A549 treated with Mapracorat at 1 μM for 4 hours (cell line): ENCODE measurements around the gene NDUFA3. TPM values are rescaled to one million over a fixed set of nuclear protein-coding genes. Genes with fewer than 3 reads are reported as not detected.

ENCODE experiments used
- total RNA-seq: library from RNA; stranded (reverse); fragments of 200-300 nt; extraction: Qiagen RNA extraction; gene quantifications from 5 replicates; pipeline ENCODE4 v1.2.3, GENCODE V29; 2022

The NDUFA3 gene
- total RNA-seq: 208 to 255 TPM (median 222 TPM) in 5 replicates

DNA sequence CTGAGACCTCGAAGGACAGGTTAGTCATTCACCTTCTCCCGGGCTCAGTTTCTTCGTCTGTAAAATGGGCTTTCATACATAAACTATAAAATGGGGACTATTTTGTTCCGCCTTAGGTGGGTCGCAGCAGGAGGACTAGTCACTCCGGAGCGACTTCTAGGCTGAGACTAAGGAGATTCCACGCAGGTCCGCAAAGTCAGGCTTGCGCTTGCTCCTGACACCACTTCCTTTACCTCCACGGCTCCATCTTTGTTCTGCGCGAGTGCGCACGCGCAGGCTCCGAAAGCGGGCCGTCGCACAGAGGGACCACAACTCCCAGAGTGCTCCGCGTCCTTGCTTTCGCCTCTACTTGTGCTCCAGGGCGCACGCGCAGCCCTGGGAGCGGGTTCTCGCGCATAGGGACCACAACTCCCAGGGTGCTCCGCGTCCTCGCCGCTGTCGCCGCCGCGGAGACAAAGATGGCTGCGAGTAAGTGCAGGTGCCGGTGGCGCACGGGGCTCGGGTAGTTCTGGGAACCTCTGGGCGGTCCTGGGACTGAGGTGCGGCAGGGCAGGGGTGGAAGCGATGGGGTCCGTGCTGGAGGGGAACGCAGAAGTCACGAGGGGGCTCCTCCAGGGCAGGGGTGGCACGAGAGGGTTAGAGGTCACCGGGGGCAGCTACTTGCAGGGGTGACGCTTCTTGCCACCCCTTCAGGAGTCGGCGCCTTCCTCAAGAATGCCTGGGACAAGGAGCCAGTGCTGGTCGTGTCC is at the start of gene NDUFA3:
NDUFA3 (plus strand) TSS at position 435 of the 749 bp plus-strand sequence; CDS start at position 459, 24 bp downstream.

DNA sequence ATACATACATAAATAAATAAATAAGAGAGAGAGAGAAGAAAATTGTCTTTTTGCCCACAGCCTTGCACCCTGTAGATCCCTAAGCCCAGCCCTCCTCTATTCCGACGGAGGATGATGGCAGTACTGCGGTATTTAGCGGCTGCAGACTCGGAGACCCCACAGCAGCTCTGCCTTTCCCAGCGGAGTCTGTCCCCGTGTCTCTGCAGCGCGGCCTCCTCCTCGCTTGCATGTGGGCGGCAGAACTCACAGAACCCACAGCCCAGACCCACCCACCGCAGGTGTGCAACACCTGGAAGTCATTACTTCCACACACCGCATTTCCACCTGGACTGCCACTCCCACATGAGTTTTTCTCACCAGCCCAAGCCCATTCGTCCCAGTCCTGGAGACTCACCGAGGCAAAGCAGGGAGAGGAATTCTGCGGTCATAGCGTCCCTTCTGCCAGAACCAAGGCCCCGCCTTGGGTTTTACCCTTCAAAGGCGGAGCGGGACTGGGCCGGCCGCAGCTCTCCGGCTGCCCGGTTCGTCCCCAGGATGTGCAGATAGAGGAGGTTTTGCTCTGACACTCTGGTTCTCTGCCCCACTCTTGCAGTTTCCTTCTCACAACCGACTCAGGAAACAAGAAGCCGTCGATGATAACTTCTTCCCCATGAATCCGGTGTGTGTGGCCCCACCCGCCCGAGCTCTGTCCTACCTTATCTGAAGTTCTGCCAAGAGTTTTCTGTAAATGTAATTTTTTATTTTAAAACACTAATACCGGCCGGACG is 39.1 kb upstream of the NDUFA3 start, which contains the start of gene VSTM1:
VSTM1 (minus strand) TSS at position 548 of the 767 bp plus-strand sequence; CDS start at position 428, 120 bp downstream.

DNA sequence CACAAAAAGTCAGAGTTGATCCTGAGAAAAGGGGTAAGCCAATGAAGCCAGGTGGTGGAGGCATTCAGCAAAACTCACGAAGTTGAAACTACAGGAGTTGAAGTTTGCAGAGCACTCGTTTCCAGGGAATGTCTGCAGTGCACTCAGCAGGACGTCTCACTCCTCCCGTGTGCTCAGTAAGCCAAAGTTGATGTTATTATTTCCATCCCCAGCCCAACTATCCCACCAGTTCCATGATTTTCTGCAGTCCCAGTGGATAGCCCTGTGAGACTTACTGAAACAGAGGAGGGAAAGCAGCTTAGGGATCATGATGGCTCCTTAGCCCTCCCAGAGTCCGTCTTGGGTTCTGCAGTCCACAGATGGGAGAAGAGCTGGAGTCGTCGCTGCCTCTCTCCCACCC is 21.6 kb upstream of the NDUFA3 start, which contains the start of gene TARM1:
TARM1 (minus strand) TSS at position 334 of the 400 bp plus-strand sequence; CDS start at position 309, 25 bp downstream.

DNA sequence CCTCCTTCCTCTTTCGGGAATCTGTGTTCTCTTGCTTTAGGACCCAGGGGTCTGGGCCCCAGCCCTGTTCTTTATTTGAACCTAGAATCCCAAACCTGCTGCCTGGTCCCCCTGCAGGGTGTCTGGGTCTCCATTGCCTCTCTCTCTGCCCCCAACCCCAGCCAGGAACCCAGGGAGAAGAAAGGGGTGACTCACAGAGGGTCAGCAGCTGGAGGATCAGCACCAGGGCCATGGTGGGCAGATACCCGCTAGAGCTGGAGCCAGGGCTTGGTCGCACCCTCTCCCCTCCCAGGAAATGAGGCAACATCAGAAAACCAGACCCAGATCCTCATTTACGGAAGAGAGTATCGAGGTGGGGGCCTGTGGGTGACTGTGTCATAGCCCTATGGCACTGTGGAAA is 2.1 kb upstream of the NDUFA3 start, which contains the start of gene OSCAR:
OSCAR (minus strand) TSS at position 243 of the 400 bp plus-strand sequence; CDS start at position 232, 11 bp downstream.

DNA sequence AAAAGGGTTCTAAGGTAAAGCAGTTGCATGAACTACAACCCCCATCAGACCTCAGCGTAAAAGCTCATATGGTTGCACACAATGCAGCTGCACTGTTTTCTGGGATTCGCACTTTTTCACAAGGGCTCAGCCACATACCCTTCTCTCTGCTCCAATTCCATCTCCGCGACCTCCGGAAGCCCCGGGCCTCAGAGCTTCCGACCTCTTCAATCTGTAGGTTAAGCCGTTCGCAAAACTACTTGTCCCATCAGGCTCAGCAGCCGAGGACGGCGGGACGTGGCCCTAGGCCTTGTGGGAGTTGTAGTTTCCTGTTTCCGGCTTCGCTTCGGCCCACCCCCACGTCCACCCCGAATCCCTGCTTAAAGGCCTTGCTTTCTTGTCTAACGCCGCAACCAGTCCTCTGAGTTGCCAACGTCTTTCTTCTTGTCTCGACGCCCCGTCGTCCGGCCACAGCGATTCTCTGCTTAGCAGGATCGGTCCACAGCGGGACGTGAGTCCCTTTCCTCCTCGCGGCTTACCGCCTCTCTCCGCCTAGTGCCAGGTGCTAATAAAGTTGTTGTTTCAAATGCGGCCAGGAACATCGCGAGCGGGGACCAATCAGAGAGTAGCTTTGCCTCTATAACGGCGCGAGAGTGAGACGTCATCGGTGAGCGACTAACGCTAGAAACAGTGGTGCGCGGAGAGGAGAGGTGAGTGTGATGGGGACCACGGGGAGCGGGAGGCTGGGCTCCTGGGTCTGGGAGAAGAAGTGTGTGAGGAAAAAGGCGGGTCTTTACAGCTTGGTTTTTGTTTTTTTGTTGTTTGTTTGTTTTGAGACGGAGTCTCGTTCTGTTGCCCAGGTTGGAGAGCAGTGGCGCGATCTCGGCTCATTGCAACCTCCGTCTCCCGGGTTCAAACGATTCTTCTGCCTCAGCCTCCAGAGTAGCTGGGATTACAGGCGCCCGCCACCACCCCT is 12.7 kb downstream of the NDUFA3 start, which contains the start of the genes PRPF31 and TFPT:
PRPF31 (plus strand) TSS at position 646 of the 955 bp plus-strand sequence. CDS start 2,525 bp downstream, outside the sequence.
TFPT (minus strand) TSS at position 549 of the 955 bp plus-strand sequence; CDS start at position 161, 388 bp downstream.

DNA sequence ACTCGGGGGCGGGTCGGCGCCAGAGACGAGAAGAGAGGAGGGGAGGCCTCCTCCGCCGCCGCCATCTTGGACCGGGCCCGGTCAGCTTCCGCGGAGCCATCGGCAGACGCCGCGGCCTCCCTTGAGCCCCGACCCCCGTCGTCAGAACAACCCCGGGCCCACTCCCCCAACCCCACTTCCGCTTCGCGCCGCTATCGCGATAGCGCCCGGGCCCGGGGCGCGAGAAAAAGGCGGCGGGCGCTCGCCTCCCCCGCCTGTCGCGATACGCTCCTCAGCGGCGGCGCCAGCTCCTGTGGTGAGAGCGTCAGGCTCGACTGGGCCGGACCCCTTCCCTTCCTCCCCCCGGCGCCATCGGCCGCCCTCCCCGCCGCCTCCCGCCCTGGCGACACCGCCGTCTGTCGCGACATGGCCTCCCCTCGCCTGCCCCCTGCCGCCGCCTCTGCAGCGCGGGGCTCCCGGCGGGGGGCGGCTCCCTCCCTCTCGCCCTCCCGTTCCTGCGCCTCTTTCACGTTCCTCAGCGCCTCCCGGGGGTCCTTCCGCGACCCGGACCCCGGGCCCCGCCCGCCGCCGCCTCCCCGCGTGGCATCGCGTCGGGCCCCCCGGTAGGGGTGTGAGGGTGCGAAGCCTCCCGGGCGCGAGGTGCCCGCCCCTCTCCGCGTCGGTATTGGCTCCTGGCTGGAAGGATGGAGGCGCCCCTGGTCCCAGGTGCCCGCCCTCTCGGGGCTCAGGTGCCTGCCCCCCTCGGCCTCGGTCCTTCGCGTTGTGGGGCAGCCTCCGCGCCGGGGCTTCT is 35.2 kb downstream of the NDUFA3 start, which contains the start of gene CNOT3:
CNOT3 (plus strand) TSS at position 64 of the 790 bp plus-strand sequence. CDS start 5,217 bp downstream, outside the sequence.

Other genes starting within 250 kb of the NDUFA3 start
- gene MYADM, start 235.0 kb upstream of the NDUFA3 start, total RNA-seq: 219 to 339 TPM (median 280 TPM) in 5 replicates
- 3.8 to 7.2 TPM (median 6.5 TPM) in 5 replicates for gene PRKCG, start 220.7 kb upstream of the NDUFA3 start, total RNA-seq
- gene CACNG7, start 193.6 kb upstream of the NDUFA3 start, total RNA-seq: 5.5 to 9.3 TPM (median 8.6 TPM) in 5 replicates
- gene CACNG8, start 139.9 kb upstream of the NDUFA3 start, total RNA-seq: 0.73 to 1.2 TPM (median 0.93 TPM) in 5 replicates
- gene CACNG6, start 111.2 kb upstream of the NDUFA3 start, total RNA-seq: 9.3 to 13.4 TPM (median 12.4 TPM) in 5 replicates
- 0.52 to 0.83 TPM (median 0.57 TPM) in 4 of 5 replicates, not detected in the other for gene VSTM1, start 39.0 kb upstream of the NDUFA3 start, total RNA-seq
- not detected in 5 replicates for gene TARM1, start 21.5 kb upstream of the NDUFA3 start, total RNA-seq
- 0.22 to 0.33 TPM (median 0.30 TPM) in 5 replicates for gene OSCAR, start 2.1 kb upstream of the NDUFA3 start, total RNA-seq
- 19.7 to 25.6 TPM (median 21.8 TPM) in 5 replicates for gene TFPT, start 12.8 kb downstream of the NDUFA3 start, total RNA-seq
- gene PRPF31, start 12.9 kb downstream of the NDUFA3 start, total RNA-seq: 107 to 118 TPM (median 115 TPM) in 5 replicates
- gene CNOT3, start 34.9 kb downstream of the NDUFA3 start, total RNA-seq: 52.7 to 66.3 TPM (median 62.4 TPM) in 5 replicates
- gene LENG1, start 56.9 kb downstream of the NDUFA3 start, total RNA-seq: 6.6 to 8.4 TPM (median 7.9 TPM) in 5 replicates
- gene TMC4, start 70.3 kb downstream of the NDUFA3 start, total RNA-seq: 0.76 to 1.1 TPM (median 0.80 TPM) in 5 replicates
- gene MBOAT7, start 86.7 kb downstream of the NDUFA3 start, total RNA-seq: 111 to 158 TPM (median 145 TPM) in 5 replicates
- gene TSEN34, start 88.5 kb downstream of the NDUFA3 start, total RNA-seq: 76.6 to 127 TPM (median 124 TPM) in 5 replicates
- gene RPS9, start 98.0 kb downstream of the NDUFA3 start, total RNA-seq: 2,104 to 2,641 TPM (median 2,212 TPM) in 5 replicates
- 0.11 to 0.20 TPM (median 0.15 TPM) in 5 replicates for gene LILRB3, start 120.2 kb downstream of the NDUFA3 start, total RNA-seq
- gene LILRA6, start 139.9 kb downstream of the NDUFA3 start, total RNA-seq: 0.08 to 0.09 TPM in 2 of 5 replicates, not detected in the others
- not detected in 5 replicates for gene LILRB5, start 154.4 kb downstream of the NDUFA3 start, total RNA-seq
- gene LILRB2, start 178.3 kb downstream of the NDUFA3 start, total RNA-seq: 0.05 to 0.26 TPM (median 0.11 TPM) in 5 replicates
- gene LILRA5, start 210.3 kb downstream of the NDUFA3 start, total RNA-seq: not detected in 5 replicates
- gene LILRA4, start 236.3 kb downstream of the NDUFA3 start, total RNA-seq: not detected in 5 replicates